GM13976 (cell line): ENCODE results near the gene ULK3.
A peak's percentile ranks its signal among the peaks of the same experiment; 100 is the strongest.

ENCODE experiments used
- DNase-seq: peaks from one replicate; pipeline ENCODE4 v3.0.0; 2012; ENCODE audit warnings: low spot score
- CTCF ChIP-seq: IDR thresholded peaks from 2 replicates; pipeline ENCODE4 v1.5.1; 2012; ENCODE audit warnings: borderline replicate concordance, mild to moderate bottlenecking; ENCODE audit not compliant: insufficient read depth; ENCODE audit errors: extremely low read depth, missing control alignments, control extremely low read depth
- in situ Hi-C: fragments of 300-500 bp; cut with MboI; formaldehyde crosslinking; loops from one replicate; pipeline ENCODE4 v1.12.0; 2022; ENCODE audit warnings: low sequenced_read_pairs, mixed read lengths, inconsistent platforms; ENCODE audit not compliant: unreplicated experiment

The ULK3 gene

GRCh38 chr15:74798388-74799254, 44.3 kb downstream of the ULK3 start:
- in situ Hi-C loops: no loop called here
- DNase-seq: peak; percentile 84
- peak; percentile 80 for TF ChIP-seq CTCF

GRCh38 chr15:74795966-74796625, 46.9 kb downstream of the ULK3 start:
- DNase-seq: no peak
- in situ Hi-C loops: no loop called here
- no peak for TF ChIP-seq CTCF

GRCh38 chr15:74794970-74795349, 48.0 kb downstream of the ULK3 start:
- in situ Hi-C loops: no loop called here
- no peak for DNase-seq
- no peak for TF ChIP-seq CTCF

GRCh38 chr15:74794248-74794969, 48.5 kb downstream of the ULK3 start:
- no peak for TF ChIP-seq CTCF
- DNase-seq: no peak
- in situ Hi-C loops: no loop called here

- in situ Hi-C loops: no loop called here
- peak; percentile 56 for TF ChIP-seq CTCF
- no peak for DNase-seq
Measured at GRCh38 chr15:74793135-74794028, 49.6 kb downstream of the ULK3 start.

GRCh38 chr15:74792227-74793016, 50.5 kb downstream of the ULK3 start:
- in situ Hi-C loops: no loop called here
- no peak for TF ChIP-seq CTCF
- no peak for DNase-seq
